GM12873 (cell line): ENCODE measurements around the gene OLR1.

Source experiments
- TF ChIP-seq, protein P1 (sequence below): IDR thresholded peaks from 2 replicates; pipeline ENCODE4 v1.5.1; 2012; ENCODE audit warnings: low read depth, mild to moderate bottlenecking, moderate library complexity, low read length, control low read depth; ENCODE audit not compliant: insufficient read depth; ENCODE audit errors: missing control alignments

OLR1 gene

DNA sequence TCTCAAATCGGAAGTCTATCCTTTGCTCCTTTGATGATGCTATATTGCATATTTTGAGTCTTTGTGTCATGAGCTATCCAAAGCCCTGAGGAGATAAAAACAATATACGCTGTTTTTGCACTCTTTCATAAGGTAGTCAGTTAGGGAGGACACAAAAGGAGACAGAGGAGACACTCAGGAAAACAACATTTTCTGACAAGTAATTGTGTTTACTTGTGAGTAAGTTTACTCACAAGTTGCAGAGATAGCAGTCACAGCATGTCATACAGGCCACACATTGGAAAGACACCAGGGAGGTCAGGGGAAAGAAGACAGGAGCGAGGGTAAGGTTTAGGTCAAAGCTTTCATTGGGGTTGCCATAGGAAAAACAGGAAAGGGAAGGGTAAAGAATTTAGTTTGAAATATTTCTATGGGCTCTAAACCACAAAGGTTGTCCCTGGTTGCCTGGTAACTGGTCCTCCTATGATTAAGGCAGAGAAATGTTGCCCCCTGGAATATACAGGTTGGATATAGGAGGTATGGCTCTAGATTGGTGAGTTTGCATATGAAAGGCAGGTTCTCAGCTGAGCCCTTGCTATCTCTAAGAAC, 33.4 kb upstream of the OLR1 start:
- TF ChIP-seq, protein P1, sequence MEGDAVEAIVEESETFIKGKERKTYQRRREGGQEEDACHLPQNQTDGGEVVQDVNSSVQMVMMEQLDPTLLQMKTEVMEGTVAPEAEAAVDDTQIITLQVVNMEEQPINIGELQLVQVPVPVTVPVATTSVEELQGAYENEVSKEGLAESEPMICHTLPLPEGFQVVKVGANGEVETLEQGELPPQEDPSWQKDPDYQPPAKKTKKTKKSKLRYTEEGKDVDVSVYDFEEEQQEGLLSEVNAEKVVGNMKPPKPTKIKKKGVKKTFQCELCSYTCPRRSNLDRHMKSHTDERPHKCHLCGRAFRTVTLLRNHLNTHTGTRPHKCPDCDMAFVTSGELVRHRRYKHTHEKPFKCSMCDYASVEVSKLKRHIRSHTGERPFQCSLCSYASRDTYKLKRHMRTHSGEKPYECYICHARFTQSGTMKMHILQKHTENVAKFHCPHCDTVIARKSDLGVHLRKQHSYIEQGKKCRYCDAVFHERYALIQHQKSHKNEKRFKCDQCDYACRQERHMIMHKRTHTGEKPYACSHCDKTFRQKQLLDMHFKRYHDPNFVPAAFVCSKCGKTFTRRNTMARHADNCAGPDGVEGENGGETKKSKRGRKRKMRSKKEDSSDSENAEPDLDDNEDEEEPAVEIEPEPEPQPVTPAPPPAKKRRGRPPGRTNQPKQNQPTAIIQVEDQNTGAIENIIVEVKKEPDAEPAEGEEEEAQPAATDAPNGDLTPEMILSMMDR = no peak

DNA sequence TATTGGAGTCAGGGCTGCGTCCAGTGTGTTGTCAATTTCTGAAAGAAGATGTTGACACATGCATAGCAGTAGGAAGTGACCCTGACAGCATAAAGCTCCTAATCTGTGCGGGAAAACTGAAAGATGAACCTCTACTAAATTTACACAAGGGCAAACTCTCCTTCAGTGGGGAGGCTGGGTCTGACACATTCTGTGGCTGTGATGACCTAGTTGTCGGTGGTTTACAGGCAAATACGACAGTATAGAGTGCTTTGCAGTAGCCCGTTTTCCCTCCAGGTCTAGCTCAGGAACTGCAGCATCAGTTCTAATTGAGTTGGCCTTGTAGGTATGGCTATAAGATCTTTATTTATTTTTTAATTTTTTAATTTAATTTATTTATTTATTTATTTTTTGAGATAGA, 25.9 kb upstream of the OLR1 start:
- TF ChIP-seq, protein P1 = no peak

DNA sequence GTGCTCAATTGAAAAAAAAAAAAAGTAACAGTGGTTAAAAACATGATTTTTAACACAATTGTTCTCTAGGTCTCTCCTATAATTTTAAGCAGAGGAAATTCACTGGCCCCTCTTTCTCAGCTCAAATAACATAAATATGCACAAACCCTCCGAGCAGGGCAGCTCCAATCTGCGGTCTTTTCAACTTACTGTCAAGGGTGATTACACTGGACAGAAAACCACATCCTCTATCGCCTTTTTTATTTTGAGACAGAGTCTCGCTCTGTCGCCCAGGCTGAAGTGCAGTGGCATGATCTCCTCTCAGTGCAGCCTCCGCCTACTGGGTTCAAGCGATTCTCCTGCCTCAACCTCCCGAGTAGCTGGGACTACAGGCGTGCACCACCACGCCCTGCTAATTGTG, 24.3 kb upstream of the OLR1 start:
- TF ChIP-seq, protein P1 = no peak

DNA sequence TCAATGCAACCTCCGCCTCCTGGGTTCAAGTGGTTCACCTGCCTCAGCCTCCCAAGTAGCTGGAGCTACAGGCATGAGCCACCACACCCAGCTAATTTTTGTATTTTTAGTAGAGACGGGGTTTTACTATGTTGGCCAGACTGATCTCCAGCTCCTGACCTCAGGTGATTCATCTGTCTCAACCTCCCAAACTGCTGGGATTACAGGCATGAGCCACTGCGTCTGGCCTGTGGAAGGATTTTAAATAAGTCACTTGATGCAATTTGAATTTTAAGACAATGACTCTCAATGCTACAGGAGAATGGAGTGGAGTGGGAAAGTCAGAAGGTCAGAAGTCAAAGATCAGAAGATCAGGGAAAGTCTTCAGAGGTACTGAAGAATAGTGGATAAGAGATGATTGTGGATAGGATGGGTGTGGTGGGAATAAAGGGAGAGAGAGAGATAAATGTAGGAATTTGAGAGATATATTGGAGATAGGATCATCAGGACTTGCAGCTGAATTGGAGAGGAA, 22.3 kb upstream of the OLR1 start:
- TF ChIP-seq, protein P1 = no peak

DNA sequence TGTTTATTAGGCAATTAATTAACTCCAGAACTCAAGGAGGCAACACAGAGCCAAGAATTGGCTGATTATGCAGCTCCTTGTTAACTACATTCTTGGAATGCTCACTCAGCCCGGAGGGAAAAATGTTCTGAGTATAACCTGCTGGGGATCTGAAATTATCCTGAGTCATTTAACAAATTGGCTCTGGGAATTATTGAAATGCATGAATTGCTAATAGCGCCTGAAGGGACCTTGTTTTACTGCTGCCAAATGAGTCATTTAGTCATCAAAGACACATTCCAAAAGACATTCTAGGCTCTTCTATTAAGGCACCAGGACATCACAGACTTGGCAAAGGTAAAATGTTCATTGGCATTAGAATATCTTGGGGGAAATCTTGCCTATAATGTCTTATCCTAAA, 19.9 kb upstream of the OLR1 start:
- TF ChIP-seq, protein P1 = no peak

DNA sequence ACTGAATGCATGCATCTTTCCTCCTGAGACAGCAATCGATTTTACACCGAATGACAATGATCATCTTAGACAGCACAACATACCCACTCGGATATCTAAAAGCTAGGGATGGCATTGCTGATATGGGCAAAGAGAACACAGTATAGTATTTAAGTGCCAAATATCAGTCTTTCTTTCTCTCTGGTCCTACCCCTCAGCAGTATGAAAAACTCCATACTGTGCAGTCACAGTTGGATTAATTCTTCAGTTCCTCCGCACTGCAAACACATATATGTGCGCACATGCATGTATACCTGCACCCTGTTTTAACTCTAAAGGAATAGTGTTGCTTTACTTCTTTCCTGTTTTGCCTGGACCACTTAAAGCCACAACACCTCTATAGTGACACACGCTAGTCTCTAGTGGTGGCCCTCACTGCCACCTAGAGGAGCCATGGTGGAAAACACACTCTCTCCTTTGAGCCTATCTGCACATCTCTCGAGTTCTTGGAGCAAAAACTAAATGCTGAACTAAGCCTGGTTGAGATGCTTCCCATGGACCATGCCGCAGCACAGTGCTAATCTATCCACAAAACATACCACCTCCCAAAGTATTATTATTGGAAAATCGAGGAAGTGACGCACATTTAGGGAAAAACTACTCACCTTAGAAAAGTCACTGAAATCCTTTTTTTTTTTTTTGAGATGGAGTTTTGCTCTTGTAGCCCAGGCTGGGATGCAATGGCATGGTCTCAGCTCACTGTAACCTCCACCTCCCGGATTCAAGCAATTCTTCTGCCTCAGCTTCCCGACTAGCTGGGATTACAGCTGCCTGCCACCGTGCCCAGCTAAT, 18.8 kb upstream of the OLR1 start:
- TF ChIP-seq, protein P1 = peak; percentile 92

DNA sequence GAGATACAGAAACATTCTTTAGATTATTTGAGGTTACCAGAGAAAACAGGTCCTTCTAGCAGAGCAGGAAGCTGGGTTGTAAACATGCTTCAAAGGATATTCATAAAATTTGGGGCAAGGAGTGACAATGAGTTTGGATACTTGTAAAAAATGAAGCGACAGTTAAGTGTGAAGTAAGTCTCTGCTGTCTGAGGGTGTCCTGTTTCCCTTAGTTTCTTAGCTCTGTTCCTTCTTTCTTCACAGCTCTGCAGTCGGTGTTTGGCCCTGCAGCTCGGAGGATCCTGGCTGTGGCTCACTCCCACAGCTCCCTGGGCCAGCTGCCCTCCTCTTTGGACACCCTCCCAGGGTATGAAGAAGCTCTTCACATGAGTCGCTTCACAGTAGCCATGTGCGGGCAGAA, 17.7 kb upstream of the OLR1 start:
- TF ChIP-seq, protein P1 = no peak
